NCI-H510A (cell line): ENCODE results near the gene MYD88.

Experiments used
- DNase-seq: peaks from one replicate; lab custom pipeline; 2025; lab: John Stamatoyannopoulos, UW

The MYD88 gene

GRCh38 chr3:38112378-38112761, 26.1 kb upstream of the MYD88 start:
- DNase-seq, result no peak

DNA sequence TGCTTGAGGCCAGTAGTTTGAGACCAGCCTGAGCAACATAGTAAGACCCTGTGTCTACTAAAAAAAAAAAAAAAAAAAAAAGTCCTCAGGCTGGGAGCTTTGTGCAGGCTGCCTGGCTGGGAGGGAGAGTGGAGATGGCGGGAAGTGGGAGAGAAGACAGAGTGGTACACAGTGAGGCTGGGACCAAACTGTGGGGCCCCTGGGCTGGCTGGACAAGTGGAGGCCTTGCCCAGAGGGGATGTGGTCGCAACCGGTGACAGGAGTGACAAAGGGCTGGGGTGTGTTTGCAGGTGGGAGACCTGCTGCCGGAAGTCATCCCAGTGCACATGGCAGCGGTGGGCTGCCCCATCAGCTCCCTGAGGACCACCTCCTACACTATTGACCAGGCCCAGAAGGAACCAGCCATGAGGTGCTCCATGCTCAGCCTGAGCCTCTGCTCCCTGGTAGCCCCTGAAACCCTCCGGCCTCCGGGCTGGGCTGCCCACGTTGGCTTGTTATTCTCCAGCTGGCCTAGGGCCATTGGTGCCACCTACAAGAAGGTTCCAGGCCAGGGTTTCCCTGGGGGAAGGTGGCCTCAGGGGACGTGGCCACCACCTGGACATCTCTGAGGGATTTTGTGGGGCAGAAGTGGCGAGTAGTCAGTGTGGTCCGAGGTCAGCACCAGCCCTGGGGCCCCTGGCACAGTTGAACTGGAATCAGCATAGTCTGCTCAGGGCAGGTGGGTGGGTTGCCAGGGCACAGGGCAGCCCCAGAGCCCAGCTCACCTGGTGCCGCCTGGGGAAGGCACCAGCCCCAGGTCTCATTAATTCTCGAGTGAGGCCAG, 24.2 kb upstream of the MYD88 start:
- no peak for DNase-seq

DNA sequence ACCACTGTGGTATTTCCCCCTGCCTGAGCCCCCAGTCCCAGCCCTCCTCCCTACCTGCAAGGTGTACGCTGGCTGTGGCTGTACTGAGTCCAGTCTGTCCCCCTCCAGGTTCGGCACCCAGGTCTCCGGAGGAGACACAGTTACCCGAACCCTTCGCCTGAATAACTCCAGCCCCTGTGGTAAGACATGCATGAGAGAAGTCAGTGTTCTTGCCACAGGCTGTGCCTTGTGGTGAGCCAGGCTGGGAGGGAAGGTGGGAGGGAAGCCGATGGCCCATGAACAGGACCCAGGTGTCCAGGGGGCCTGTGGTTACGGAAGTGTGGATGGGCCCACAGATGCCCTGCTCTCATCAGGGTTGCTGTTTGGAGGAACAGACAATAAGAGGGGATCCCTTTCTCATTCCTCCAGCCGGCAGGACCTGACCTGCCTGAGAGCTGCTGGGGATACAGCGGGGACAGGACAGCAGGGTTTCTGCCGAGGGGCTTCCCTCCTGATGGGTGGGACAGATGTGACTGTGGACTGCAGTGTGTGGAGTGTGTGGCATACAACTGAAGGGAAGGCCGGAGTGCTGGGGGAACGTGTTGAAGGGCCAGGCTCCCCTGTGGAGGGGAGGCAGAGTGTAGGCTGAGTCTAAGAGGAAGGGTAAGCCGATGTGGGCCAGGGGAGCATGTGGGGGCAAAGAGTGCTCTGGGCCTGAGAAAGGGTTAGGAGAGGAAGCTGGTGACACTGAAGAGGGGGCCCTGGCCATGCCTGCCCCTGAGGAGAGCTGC, 23.4 kb upstream of the MYD88 start:
- DNase-seq, result no peak

- no peak for DNase-seq
Observed at GRCh38 chr3:38115645-38116427, 22.6 kb upstream of the MYD88 start.

DNA sequence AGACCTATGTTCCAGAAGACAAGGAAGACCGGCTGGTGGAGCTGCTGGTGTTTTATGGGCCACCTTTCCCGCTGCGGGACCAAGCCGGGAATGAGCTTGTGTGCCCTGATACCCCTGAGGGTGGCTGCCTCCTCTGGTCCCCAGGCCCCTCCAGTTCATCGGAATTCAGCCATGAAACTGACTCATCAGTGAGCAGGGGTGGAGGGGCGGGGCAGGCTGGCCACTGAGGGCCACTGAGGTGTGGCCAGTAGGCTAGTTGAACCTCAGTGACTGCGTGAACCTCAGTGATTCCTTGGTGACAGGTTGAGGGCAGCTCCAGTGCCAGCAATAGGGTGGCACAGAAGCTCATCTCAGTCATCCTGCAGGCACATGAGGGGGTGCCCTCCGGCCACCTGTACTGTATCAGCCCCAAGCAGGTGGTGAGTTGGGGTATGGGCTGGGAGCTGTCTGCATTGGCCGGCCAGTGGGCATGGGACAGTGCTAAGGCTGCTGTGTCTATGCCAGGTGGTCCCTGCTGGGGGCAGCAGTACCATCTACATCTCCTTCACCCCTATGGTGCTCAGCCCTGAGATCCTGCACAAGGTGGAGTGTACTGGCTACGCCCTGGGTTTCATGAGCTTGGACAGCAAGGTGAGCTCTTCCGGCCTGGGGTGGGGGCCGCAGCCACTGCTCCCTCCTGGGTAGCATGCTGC, 21.8 kb upstream of the MYD88 start:
- no peak for DNase-seq

DNA sequence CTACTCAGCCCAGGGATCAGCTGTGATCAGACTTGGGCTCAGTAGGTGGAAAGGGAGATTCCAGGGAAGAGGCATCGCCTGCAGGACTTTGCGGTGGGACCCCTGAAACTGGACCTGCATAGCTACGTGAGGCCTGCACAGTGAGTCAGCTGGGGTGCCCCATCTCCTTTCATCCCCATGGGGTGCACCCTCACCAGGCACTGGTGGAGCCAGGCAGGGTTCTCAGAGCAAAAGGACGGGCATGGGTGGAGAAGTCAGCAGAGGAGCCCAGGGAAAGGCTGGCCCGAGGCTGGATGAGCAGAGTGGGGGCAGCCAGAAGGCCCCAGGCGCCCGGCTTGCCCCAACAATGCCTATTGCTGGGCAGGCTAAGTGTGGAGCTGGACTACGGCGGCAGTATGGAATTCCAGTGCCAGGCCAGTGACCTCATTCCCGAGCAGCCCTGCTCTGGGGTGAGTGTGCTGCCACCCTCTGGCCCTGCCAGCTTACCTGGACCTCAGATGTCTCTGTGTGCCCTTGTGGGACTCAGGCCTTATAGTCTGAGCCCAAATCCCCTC, 21.2 kb upstream of the MYD88 start:
- no peak for DNase-seq

GRCh38 chr3:38117748-38118420, 20.6 kb upstream of the MYD88 start:
- no peak for DNase-seq

DNA sequence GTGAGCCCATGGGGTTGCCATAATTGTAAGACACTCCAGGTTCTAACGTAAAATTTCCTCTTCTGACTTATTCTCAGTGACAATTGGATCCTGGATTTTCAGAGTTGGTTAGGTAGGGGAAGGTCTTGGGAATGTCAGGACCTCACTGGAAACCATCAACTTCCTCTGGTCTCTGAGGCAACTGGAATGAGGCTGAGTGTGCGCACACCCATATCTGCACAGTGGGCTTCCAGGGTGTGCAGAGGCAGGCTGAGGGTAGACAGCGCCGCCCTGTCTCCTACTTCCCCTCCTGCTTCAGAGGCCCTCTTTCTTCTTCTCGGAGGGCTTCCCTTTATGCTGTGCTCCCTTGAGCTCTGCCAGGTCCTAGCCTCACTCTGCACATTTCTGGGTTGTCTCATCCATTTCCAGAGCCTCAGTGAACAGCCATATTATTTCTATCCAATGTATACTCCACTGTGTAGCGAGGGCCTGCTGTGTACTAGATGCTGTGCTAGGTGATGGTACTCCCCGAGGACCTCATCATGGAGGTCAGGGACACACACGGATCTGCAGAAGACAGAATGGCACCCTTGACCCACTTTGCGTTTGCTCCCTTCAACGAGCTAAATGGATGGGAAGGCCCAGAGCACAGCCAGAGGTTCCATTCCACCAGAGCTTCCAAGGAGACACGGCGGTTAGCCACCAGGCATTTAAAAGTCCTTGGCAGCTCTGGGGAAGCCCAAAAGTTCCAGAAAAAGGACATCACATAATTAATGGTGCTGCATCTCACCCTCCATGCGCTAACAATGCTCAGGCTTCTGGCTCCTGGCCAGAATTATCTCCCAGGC, 19.8 kb upstream of the MYD88 start:
- no peak for DNase-seq

- DNase-seq, result no peak
Observed at GRCh38 chr3:38119248-38119544, 19.3 kb upstream of the MYD88 start.

GRCh38 chr3:38119821-38120692, 18.4 kb upstream of the MYD88 start:
- DNase-seq, result no peak

- no peak for DNase-seq
Observed at GRCh38 chr3:38120693-38121450, 17.6 kb upstream of the MYD88 start.

GRCh38 chr3:38121451-38121831, 17.0 kb upstream of the MYD88 start:
- no peak for DNase-seq

GRCh38 chr3:38121832-38122461, 16.5 kb upstream of the MYD88 start:
- DNase-seq, result no peak

- no peak for DNase-seq
Observed at GRCh38 chr3:38122712-38123290, 15.7 kb upstream of the MYD88 start.

DNA sequence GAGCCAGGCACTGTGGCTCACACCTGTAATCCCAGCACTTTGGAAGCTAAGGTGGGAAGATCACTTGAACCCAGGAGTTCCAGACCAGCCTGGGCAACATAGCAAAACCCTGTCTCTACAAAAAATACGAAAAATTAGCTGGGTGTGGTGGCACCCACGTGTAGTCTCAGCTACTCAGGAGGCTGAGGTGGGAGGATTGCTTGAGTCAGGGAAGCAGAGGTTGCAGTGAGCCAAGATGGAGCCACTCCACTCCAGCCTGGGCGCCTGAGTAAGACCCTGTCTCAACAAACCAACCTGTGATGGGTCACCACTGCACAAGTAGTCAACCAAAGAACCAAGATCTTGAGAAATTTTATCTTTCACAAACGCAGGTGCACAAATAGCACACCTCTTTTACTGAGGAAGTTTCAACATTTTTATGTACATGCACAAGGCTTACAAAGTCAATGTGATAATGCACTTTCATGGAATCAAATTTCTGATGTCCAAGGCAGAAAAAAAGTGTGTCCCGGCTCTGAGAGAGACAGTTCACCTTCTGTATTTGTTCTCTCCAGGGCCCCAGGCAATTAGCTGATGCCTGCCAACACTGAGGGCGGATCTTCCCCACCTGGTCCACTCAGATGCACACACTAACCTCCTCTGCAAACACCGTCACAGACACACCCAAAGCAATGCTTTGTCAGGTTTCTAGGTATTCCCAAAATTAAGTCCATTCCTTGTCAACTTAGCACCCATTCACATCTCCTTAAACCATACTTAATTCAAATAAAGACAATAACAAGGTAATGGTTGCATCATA, 13.9 kb upstream of the MYD88 start:
- no peak for DNase-seq

- DNase-seq, result no peak
Observed at GRCh38 chr3:38125305-38126120, 12.9 kb upstream of the MYD88 start.
